MM.1S (cell line): Measurements from ENCODE around the gene KRT39.

ENCODE experiments used
- DNase-seq: peaks from one replicate; pipeline ENCODE4 v3.0.0-alpha.2; 2015
- H2AFZ ChIP-seq: fragments of 300-600 bp; sonication (generic); 2 replicates; pipeline ENCODE4 v1.6.0; 2016; ENCODE audit warnings: antibody characterized with exemption, low read length
- H3F3A ChIP-seq: fragments of 300-600 bp; sonication (generic); 2 replicates; pipeline ENCODE4 v1.6.1; 2016; ENCODE audit warnings: mild to moderate bottlenecking, antibody characterized with exemption, low read length, moderate library complexity, mixed read lengths; ENCODE audit not compliant: insufficient read depth
- H3K27ac ChIP-seq: fragments of 300-600 bp; sonication (generic); 2 replicates; pipeline ENCODE4 v1.5.1; 2016; ENCODE audit warnings: mild to moderate bottlenecking, low read length
- H3K27me3 ChIP-seq: fragments of 300-600 bp; sonication (generic); replicated peaks from 2 replicates; pipeline ENCODE4 v1.6.0; 2016; ENCODE audit warnings: low read length; ENCODE audit not compliant: insufficient read depth
- H3K36me3 ChIP-seq: fragments of 300-600 bp; sonication (generic); replicated peaks from 2 replicates; pipeline ENCODE4 v1.6.1; 2016; ENCODE audit warnings: mild to moderate bottlenecking, low read length, mixed read lengths; ENCODE audit not compliant: insufficient read depth
- H3K4me1 ChIP-seq: fragments of 300-600 bp; sonication (generic); 2 replicates; pipeline ENCODE4 v1.6.1; 2016; ENCODE audit warnings: low read length, mixed read lengths
- H3K4me2 ChIP-seq: fragments of 300-600 bp; sonication (generic); 2 replicates; pipeline ENCODE4 v1.6.0; 2016; ENCODE audit warnings: low read depth, low read length
- H3K4me3 ChIP-seq: fragments of 300-600 bp; sonication (generic); 2 replicates; pipeline ENCODE4 v1.5.1; 2016; ENCODE audit warnings: low read length, mixed read lengths
- H3K79me2 ChIP-seq: fragments of 300-600 bp; sonication (generic); 2 replicates; pipeline ENCODE4 v1.6.1; 2016; ENCODE audit warnings: mixed run types, low read length, mixed read lengths
- H3K9ac ChIP-seq: fragments of 300-600 bp; sonication (generic); 2 replicates; pipeline ENCODE4 v1.6.1; 2016; ENCODE audit warnings: low read length, mixed read lengths
- H3K9me2 ChIP-seq: fragments of 300-600 bp; sonication (generic); replicated peaks from 2 replicates; pipeline ENCODE4 v1.6.1; 2016; ENCODE audit warnings: mild to moderate bottlenecking, low read length, mixed read lengths; ENCODE audit not compliant: insufficient read depth
- H3K9me3 ChIP-seq: fragments of 300-600 bp; sonication (generic); replicated peaks from 2 replicates; pipeline ENCODE4 v1.6.1; 2016; ENCODE audit warnings: mild to moderate bottlenecking, low read length, mixed read lengths; ENCODE audit not compliant: insufficient read depth
- H4K20me1 ChIP-seq: fragments of 300-600 bp; sonication (generic); 2 replicates; pipeline ENCODE4 v1.6.1; 2016; ENCODE audit warnings: mild to moderate bottlenecking, low read length, moderate library complexity, mixed read lengths; ENCODE audit not compliant: insufficient read depth
- CTCF ChIP-seq: fragments of 300-600 bp; sonication (generic); IDR thresholded peaks from 2 replicates; pipeline ENCODE4 v1.5.1; 2016; ENCODE audit warnings: antibody characterized with exemption, low read length, mixed read lengths
- EZH2 ChIP-seq: fragments of 300-600 bp; sonication (generic); optimal IDR thresholded peaks from 2 replicates; pipeline ENCODE3; 2017; ENCODE audit warnings: low read depth, mild to moderate bottlenecking, antibody characterized with exemption, low read length, mixed read lengths
- EZH2phosphoT487 ChIP-seq: fragments of 300-600 bp; sonication (generic); IDR thresholded peaks from 2 replicates; pipeline ENCODE4 v1.6.1; 2018; ENCODE audit warnings: antibody characterized with exemption, low read length

KRT39 gene

DNA sequence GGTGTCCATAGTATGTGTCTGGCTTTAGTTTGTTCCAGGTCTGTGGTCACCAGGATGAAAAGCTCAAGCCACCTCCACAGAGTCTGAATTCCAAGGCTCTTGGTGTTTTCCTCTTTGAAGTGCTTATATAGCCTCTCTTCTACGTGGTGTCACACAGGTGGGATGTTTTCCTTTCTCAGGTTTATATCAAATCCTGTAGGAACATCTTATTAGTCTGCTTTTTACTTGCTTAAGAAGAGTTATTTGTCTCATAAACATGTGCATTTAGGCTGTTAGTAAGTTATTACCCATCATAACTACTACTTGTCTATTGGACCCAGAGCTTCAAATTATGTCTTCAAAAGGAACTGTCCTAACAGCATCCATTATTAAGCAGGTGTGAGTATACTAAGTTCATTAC, at the start of gene KRT39:
Gene KRT39, minus strand, starts transcription at position 101 of the 400 bp plus-strand sequence. Its CDS starts 92 bp downstream, at position 9.
- Histone ChIP-seq H3K4me2 (no peak within 1 kb of the TSS), H4K20me1 (no peaks in the 10 kb centered on the region), H3F3A (no peaks in the 10 kb centered on the region; the same call in 1 of the 2 replicates), H3K9me2 (no peaks in the 10 kb centered on the region), H2AFZ (no peak within 1 kb of the TSS), H3K79me2 (no peaks in the 10 kb centered on the region), H3K27me3 (no peaks in the 10 kb centered on the region), H3K27ac (no peak within 1 kb of the TSS), H3K9me3 (no peaks in the 10 kb centered on the region), H3K9ac (no peak within 1 kb of the TSS), H3K4me3 (no peak within 1 kb of the TSS), H3K4me1 (peaks cover 5% of the 10 kb centered on the region; the same call in 1 of the 2 replicates), H3K36me3 (no peaks in the 10 kb centered on the region)
- no peak for TF ChIP-seq EZH2
- TF ChIP-seq EZH2phosphoT487, result no peak
- TF ChIP-seq CTCF, result no peak
- no peak for DNase-seq

DNA sequence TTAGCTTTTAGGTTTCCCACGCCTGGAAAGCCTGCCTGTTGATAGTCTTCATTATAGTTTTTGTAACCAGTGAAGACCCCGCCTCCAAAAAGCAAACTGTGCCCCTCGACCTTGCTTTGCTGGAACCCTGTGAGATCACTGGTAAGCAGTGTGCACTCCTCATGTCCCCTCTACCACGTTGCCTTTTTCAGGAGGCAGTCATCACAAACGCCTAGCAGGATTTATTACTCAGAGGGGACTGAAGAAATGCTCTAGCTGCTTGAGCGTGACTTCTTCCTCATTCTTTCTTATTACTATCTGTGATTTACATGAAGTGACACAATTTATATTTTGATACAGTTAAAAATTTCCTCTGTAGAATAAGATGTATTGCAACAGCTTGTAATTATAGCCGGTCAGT, 48.7 kb upstream of the KRT39 start:
- no peak for DNase-seq
- no peaks in the 10 kb centered on the region for H3K79me2 ChIP-seq
- H3F3A ChIP-seq, result no peaks in the 10 kb centered on the region
- H4K20me1 ChIP-seq, result no peaks in the 10 kb centered on the region
- H3K9me2 ChIP-seq, result no peaks in the 10 kb centered on the region; the same call in 1 of the 2 replicates
- no peak overlapping the region for H3K4me2 ChIP-seq
- no peak overlapping the region for H2AFZ ChIP-seq
- H3K27ac ChIP-seq, result no peak overlapping the region
- no peaks in the 10 kb centered on the region for H3K27me3 ChIP-seq
- H3K9ac ChIP-seq, result no peak overlapping the region
- no peaks in the 10 kb centered on the region for H3K36me3 ChIP-seq
- no peaks in the 10 kb centered on the region for H3K4me1 ChIP-seq
- H3K9me3 ChIP-seq, result no peaks in the 10 kb centered on the region
- no peak for TF ChIP-seq EZH2
- TF ChIP-seq EZH2phosphoT487, result no peak
- no peak for TF ChIP-seq CTCF
- H3K4me3 ChIP-seq, result no peak overlapping the region

- DNase-seq, result no peak
- no peaks in the 10 kb centered on the region for H3K9me3 ChIP-seq
- no peaks in the 10 kb centered on the region for H3F3A ChIP-seq
- H3K27ac ChIP-seq, result no peak overlapping the region
- no peak for TF ChIP-seq EZH2phosphoT487
- TF ChIP-seq EZH2, result no peak
- no peak for TF ChIP-seq CTCF
- H3K27me3 ChIP-seq, result no peaks in the 10 kb centered on the region
- no peaks in the 10 kb centered on the region for H3K36me3 ChIP-seq
- no peaks in the 10 kb centered on the region for H4K20me1 ChIP-seq
- H3K79me2 ChIP-seq, result no peaks in the 10 kb centered on the region
- H2AFZ ChIP-seq, result no peak overlapping the region
- H3K4me3 ChIP-seq, result no peak overlapping the region
- no peak overlapping the region for H3K9ac ChIP-seq
- no peak overlapping the region for H3K4me2 ChIP-seq
- no peaks in the 10 kb centered on the region for H3K4me1 ChIP-seq
- H3K9me2 ChIP-seq, result no peaks in the 10 kb centered on the region; the same call in 1 of the 2 replicates
Measured at GRCh38 chr17:41013606-41014005, 46.9 kb upstream of the KRT39 start.
